Measurements from ENCODE around the gene ST6GALNAC5. TPM values are rescaled to one million over a fixed set of nuclear protein-coding genes. Genes with fewer than 3 reads are reported as not detected.

ST6GALNAC5 gene
- total RNA-seq, 4 donors from 2014 or later = 0.49 to 14.1 (median 2.1) TPM

DNA sequence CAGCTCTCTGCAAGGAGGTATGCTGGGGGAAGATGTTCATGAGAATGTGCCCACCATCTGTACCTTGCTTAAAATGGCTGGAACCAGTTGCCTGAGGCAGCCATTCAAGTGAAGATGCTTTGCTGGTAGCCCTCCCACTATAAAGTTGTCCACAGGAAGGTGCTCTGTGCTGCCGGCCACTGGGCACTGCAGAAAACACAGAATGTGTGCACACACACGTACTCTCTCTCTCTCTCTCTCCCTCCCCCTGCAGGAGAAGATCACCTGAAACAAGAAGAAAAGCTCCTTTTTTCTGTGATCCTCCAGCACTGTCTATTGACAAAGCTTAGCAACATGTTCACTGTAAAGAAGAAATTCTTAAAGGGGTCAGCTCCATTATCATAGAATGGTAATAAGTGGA, 217.2 kb downstream of the ST6GALNAC5 start:
- no peak overlapping the region for H3K4me3 ChIP-seq
- H3K9me3 ChIP-seq = no peaks in the 10 kb centered on the region
- WGBS = 83% methylated on average over 2 of the region's 2 CpGs
- H3K27me3 ChIP-seq = no peaks in the 10 kb centered on the region
- DNase-seq (ENCODE audit: low spot score in 2 of 2) = no peak
- no peaks in the 10 kb centered on the region for H3K36me3 ChIP-seq
- no peaks in the 10 kb centered on the region for H3K4me1 ChIP-seq
- TF ChIP-seq POLR2AphosphoS5 (IDR thresholded peaks at IDR 0.05) = no peak
- TF ChIP-seq, protein P1, sequence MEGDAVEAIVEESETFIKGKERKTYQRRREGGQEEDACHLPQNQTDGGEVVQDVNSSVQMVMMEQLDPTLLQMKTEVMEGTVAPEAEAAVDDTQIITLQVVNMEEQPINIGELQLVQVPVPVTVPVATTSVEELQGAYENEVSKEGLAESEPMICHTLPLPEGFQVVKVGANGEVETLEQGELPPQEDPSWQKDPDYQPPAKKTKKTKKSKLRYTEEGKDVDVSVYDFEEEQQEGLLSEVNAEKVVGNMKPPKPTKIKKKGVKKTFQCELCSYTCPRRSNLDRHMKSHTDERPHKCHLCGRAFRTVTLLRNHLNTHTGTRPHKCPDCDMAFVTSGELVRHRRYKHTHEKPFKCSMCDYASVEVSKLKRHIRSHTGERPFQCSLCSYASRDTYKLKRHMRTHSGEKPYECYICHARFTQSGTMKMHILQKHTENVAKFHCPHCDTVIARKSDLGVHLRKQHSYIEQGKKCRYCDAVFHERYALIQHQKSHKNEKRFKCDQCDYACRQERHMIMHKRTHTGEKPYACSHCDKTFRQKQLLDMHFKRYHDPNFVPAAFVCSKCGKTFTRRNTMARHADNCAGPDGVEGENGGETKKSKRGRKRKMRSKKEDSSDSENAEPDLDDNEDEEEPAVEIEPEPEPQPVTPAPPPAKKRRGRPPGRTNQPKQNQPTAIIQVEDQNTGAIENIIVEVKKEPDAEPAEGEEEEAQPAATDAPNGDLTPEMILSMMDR (IDR thresholded peaks at IDR 0.05) = no peak
- no peak for TF ChIP-seq POLR2A (IDR thresholded peaks at IDR 0.05)
- no peak for TF ChIP-seq EP300 (IDR thresholded peaks at IDR 0.05)
- H3K27ac ChIP-seq = no peak overlapping the region

DNA sequence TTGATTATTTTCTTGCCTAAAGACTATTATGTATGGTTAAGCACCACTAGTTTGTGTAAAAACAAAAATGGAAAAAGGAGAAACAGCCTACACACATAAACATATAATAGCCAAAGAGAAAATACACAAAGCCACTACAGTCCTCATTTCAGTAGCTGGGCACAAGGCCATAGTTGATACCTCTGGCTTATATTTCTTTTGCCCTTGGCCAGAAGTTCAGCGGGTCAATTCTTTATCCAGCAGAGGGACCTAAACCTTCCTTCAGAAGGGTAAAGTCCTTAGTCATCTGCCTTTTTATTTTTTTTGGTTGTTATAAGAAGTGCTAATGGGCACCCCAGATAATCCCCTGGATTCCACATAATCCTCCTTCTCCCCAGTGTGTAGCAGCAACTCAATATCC, 217.8 kb downstream of the ST6GALNAC5 start:
- no peak for TF ChIP-seq POLR2A (IDR thresholded peaks at IDR 0.05)
- no peak for DNase-seq (ENCODE audit: low spot score in 2 of 2)
- Histone ChIP-seq H3K4me1 (no peaks in the 10 kb centered on the region), H3K4me3 (no peak overlapping the region), H3K27ac (no peak overlapping the region), H3K36me3 (no peaks in the 10 kb centered on the region), H3K9me3 (no peaks in the 10 kb centered on the region), H3K27me3 (no peaks in the 10 kb centered on the region)
- WGBS = 94% methylated on average over 1 of the region's 1 CpG

DNA sequence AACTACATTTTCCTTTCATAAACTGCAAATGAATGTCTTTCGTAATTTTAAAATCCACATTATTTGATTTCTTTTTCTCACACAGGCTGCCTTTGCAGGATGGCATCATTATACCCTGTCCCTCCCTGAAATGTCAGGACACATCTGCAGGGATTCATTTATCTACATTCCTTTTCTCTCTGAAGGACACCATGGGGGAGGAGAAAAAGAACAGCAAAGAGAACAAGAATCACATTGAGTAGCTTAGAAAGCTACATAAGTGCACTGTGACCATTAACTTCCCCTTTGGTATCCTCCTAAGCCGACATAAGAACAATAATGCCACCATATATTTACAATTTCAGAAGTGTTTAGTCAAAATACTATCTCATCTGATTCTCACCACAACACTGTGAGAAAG, 222.5 kb downstream of the ST6GALNAC5 start:
- TF ChIP-seq, protein P1 (IDR thresholded peaks at IDR 0.05) = no peak

DNA sequence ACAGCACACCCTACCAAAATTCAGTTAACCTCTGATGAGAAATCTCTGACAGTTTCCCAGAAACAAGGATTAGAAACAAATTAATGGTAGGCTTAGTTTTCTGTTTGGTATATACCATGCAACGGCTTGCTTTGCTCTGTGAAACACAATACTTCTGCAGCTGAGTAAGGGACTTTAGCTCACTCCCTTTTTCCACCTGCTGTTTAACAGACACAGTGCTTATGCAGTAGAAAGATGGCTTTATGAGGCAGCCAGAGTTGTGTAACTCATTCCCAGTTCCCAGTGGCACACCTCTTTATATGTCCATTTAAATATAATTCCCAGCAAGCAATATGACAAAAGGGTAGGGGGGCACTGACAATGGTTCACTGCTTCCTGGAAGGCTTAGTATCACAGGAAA, 228.0 kb downstream of the ST6GALNAC5 start:
- Histone ChIP-seq H3K4me1 (no peaks in the 10 kb centered on the region), H3K4me3 (no peak overlapping the region), H3K36me3 (no peaks in the 10 kb centered on the region), H3K27me3 (no peaks in the 10 kb centered on the region), H3K9me3 (no peaks in the 10 kb centered on the region), H3K27ac (no peak overlapping the region)
- no peak for DNase-seq (ENCODE audit: low spot score in 2 of 2)
- no peak for TF ChIP-seq POLR2AphosphoS5 (IDR thresholded peaks at IDR 0.05)
- TF ChIP-seq EP300 (IDR thresholded peaks at IDR 0.05) = no peak
- TF ChIP-seq POLR2A (IDR thresholded peaks at IDR 0.05) = no peak
- TF ChIP-seq, protein P1 (IDR thresholded peaks at IDR 0.05) = no peak
- WGBS = 79% methylated on average over 1 of the region's 1 CpG

More for the DNA sequence above, 222.5 kb downstream of the ST6GALNAC5 start:
- H3K9me3 ChIP-seq = no peaks in the 10 kb centered on the region
- no peak overlapping the region for H3K27ac ChIP-seq
- no peaks in the 10 kb centered on the region for H3K36me3 ChIP-seq
- H3K4me1 ChIP-seq = no peaks in the 10 kb centered on the region
- no peak overlapping the region for H3K4me3 ChIP-seq
- DNase-seq (ENCODE audit: low spot score in 2 of 2) = no peak
- H3K27me3 ChIP-seq = no peaks in the 10 kb centered on the region
- WGBS = 65% methylated on average over 2 of the region's 2 CpGs

DNA sequence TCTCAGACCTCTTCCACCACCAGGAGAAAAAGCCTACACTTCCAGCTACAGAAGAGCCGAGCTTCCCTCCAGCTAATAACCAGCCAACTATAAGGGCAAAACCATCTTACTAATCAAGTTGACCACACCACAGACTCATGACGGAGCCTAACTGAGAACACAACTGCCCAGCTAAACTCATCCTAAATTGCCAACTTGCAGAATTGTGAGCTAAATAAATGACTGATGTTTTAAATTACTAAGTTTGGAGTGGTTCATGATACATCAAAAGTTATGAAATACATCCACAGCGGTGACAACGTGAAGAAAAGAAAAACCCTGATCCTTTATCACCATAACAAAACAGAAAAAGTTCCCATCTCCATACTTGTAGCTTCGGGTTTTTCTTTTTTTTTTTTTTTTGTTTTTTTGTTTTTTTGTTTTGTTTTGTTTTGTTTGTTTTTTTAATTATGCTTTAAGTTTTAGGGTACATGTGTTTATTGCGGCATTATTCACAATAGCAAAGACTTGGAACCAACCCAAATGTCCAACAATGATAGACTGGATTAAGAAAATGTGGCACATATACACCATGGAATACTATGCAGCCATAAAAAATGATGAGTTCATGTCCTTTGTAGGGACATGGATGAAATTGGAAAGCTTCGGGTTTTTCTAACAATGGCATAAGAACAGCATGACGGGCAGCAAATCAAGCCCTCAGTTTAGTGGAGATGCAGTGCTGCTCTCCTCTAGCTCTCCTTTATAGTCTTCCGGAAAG, 229.4 kb downstream of the ST6GALNAC5 start:
- Histone ChIP-seq H3K4me3 (no peak overlapping the region), H3K36me3 (no peaks in the 10 kb centered on the region), H3K9me3 (no peaks in the 10 kb centered on the region), H3K27ac (no peak overlapping the region), H3K4me1 (no peaks in the 10 kb centered on the region), H3K27me3 (no peaks in the 10 kb centered on the region)
- no peak for DNase-seq (ENCODE audit: low spot score in 2 of 2)
- WGBS = 88% methylated on average over 9 of the region's 9 CpGs
- TF ChIP-seq POLR2A (IDR thresholded peaks at IDR 0.05) = no peak
- TF ChIP-seq EP300 (IDR thresholded peaks at IDR 0.05) = no peak
- TF ChIP-seq, protein P1 (IDR thresholded peaks at IDR 0.05) = no peak
- no peak for TF ChIP-seq POLR2AphosphoS5 (IDR thresholded peaks at IDR 0.05)

DNA sequence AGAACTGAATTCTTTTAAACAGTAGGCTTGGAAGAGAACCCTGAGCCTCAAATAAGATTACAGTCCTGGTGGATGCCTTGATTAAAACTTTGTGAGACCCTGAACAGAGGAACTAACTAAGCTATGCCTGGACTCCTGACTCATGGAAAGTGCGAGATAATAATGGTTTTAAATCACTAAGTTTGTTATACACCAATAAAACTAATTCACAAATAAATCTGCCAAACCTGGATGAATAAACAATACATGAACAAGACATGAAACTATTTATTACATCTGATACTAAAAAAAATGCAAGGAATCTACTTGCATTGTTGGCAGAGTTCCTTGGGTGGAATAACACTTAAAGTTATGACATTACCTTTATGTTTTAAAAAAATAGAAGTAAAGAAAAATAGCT, 233.6 kb downstream of the ST6GALNAC5 start:
- no peak for DNase-seq (ENCODE audit: low spot score in 2 of 2)
- Histone ChIP-seq H3K9me3 (no peaks in the 10 kb centered on the region), H3K27me3 (no peaks in the 10 kb centered on the region), H3K36me3 (no peaks in the 10 kb centered on the region), H3K4me1 (no peaks in the 10 kb centered on the region), H3K4me3 (no peak overlapping the region), H3K27ac (no peak overlapping the region)
- TF ChIP-seq POLR2AphosphoS5 (IDR thresholded peaks at IDR 0.05) (no peak), EP300 (IDR thresholded peaks at IDR 0.05) (no peak), POLR2A (IDR thresholded peaks at IDR 0.05) (no peak)
- TF ChIP-seq, protein P1 (IDR thresholded peaks at IDR 0.05) = no peak
- 67% methylated on average over 1 of the region's 1 CpG for WGBS

All from suprapubic skin (tissue), 4 donors.